ENCODE measurements around the gene ZNF554.

DNA sequence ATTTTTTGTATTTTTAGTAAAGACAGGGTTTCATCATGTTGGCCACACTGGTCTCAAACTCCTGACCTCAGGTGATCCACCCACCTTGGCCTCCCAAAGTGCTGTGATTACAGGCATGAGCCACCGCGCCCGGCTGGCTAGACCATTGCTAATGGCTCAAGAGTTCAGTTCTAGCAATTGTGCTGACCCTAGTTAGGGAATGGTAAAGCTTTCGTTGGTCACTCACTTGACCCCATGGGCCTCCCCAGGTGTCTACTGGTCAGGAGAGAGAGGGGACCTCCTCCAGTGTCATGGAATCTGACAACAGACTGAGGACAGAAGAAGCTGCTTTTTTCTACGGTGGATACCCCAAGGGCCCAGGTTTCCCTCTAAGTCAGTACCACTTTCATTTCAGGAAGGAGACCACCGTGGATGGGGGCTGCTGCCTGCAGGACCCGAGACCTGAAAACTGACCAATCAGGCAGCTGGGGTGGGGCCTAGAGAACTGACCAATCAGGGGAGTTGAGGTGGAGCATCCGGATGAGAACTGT lies 46.9 kb downstream of the ZNF554 start:
- no peak for TF ChIP-seq CTCF (IDR thresholded peaks at IDR 0.05; ENCODE audit: insufficient read depth, low read length)
- TF ChIP-seq GABPA (IDR thresholded peaks at IDR 0.05; ENCODE audit: low read depth), result no peak
- TF ChIP-seq POLR2AphosphoS5 (IDR thresholded peaks at IDR 0.05; ENCODE audit: low read depth), result no peak
